Measurements from ENCODE around the gene C5AR1.
A peak's percentile ranks its signal among the peaks of the same experiment; 100 is the strongest.
"Not testable (repeated sequence)": the region's sequence is repeated elsewhere in the genome, so short reads cannot be mapped to it uniquely, and the experiment has no call there.

Gene C5AR1

DNA sequence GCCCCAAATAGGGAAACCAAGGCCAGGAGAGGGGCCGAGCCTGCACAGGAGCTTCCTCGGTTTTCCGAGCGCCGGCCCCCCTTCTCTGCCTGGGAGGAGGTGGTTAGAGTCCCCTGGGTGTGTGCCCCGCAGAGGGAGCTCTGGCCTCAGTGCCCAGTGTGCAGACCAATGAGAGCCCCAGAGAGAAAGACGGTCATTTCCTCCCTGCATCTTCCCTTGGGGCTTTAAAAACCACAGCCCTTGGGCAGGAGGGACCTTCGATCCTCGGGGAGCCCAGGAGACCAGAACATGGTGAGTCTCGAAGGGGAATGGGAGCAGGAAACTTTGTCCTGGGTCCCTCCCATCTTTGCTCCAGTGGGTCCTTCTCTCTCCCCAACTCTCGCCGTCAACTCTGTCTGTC, at the start of gene C5AR1:
Gene C5AR1, plus strand, starts transcription at position 254 of the 400 bp plus-strand sequence. Its CDS starts 35 bp downstream, at position 289.
- no peak for DNase-seq (ENCODE audit: low read depth in 2 of 2)

DNA sequence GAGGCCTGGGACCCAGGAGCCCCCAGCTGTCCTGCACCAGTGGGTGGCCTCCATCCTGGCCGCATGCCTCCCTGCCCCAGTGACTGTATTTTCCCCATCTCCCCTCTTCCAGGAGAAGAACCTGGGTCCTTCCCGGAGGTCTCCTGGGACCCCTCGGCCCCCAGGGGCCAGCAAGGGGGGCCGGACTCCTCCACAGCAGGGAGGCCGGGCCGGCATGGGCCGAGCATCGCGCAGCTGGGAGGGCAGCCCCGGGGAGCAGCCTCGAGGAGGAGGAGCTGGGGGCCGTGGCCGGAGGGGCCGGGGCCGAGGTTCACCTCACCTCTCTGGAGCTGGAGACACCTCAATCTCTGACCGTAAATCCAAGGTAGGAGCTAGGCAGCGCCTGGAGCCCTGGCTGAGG, 49.2 kb upstream of the C5AR1 start:
- no peak for DNase-seq (ENCODE audit: low read depth in 2 of 2)

DNA sequence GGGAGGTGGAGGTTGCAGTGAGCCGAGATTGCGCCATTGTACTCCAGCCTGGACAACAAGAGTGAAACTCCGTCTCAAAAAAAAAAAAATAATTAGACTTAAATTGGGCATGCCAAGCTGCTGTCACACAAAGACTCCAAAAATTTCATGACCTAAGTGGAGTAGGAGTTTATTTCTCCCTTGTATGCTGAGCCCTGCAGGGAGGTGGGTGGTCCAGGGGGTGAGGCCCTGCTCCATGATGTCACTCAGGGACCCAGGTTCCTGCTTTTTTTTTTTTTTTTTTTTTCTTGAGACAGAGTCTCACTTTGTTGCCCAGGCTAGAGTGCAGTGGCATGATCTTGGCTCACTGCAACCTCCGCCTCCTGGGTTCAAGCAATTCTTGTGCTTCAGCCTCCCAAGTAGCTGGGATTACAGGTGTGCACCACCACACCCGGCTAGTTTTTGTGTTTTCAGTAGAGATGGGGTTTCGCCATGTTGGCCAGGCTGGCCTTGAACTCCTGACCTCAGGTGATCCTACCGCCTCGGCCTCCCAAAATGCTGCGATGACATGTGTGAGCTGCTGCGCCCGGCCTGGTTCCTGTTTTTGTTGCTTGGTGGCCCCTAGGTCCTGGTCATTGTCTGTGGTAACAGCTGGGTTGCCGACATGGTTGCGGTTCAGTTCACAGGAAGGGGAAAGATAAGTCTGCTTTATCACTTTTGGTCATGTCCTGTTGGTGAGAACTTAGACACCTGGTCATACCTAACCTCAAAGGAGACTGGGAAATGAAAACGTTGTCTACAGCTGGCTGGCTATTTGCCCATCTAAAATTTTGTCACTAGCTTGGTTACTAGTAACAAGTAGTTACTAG, 47.5 kb upstream of the C5AR1 start:
- not testable (repeated sequence) for DNase-seq (ENCODE audit: low read depth in 2 of 2)

DNA sequence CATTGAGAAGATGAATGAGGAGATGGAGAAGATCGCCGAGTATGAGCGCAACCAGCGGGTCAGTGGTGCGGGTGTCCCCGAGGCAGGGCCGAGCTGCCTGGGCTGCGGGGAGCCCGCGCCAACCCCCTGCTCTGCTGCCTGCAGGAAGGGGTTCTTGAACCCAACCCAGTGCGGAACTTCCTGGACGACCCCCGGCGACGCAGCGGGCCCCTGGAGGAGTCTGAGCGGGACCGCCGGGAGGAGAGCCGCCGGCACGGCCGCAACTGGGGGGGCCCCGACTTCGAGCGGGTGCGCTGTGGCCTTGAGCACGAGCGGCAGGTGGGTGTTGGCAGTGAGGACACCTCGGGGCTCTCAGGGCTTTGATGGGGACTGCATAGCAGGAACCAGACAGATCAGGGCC, 45.0 kb upstream of the C5AR1 start:
- DNase-seq (ENCODE audit: low read depth in 2 of 2), result no peak

DNA sequence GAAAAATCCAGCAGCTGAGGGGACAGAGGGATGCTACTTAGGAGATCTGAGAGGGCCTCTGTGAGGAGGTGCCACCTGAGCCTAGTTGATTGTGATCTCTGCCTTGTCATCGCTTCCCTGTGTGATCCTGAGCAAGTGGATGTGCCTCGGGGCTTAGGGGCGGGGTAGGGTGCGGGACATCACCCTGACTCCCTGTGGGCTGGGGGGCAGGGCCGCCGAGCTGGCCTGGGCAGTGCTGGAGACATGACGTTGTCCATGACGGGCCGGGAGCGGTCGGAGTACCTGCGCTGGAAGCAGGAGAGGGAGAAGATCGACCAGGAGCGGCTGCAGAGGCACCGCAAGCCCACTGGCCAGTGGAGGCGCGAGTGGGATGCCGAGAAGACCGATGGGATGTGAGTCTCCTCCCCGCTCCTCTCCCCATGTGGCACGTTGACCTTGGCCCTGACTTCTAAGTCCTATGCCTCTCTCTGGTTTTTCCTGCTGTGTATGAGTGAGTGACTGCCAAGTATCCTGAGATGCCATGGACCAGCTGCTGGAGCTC, 43.2 kb upstream of the C5AR1 start:
- no peak for DNase-seq (ENCODE audit: low read depth in 2 of 2)

DNA sequence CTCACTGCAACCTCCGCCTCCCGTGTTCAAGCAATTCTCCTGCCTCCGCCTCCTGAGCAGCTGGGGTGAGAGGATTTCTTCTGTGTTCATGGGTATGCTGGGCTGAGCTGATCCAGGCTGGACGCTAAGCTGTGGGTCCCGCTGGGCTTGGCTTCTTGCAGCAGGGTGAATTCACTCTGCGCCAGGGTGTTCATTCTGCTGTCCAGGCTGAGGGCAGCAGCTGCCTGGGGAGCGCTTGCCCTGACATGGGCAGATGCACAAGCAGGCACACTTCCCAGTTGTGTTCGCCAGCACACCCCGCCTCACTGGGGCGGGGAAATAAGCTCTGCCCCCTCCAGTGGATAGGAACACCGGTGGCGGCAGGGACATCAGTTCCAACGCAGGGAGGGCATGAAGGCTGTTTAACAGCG, 42.3 kb upstream of the C5AR1 start:
- no peak for DNase-seq (ENCODE audit: low read depth in 2 of 2)

DNA sequence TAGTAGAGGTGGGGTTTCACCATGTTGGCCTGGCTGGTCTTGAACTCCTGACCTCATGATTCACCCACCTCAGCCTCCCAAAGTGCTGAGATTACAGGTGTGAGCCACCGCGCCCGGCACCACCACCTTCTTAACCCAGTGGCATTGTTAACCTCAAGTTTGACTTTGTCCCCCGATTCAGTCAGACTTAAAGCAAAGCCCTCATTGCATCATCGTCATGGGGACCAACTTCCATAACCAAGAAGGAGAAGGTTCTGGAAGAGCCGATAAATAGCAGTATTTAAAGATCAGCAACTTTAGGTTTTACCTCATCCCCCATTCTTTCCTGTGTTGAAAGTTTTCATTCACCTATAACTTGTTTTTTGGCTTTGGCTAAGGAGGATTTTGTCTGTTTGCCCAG, 41.6 kb upstream of the C5AR1 start:
- no peak for DNase-seq (ENCODE audit: low read depth in 2 of 2)

DNA sequence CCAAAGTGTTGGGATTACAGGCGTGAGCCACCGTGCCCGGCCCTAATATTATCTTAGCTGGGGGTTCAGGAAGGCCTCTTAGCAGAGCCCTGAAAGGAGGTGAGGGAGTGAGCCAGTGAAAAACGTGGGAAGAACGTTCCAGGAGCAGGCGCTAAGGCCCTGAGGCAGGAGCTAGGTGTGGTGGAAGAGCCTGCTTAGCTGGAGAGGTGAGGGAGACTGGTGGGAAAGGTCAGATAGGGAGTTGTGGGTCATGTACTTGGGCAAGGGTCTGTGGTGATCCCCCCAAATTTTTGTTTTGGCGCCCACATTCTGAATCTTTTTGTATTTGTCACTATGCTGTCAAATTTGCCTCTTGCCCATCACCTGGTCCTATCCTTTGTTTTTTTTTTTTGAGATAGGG, 40.1 kb upstream of the C5AR1 start:
- no peak for DNase-seq (ENCODE audit: low read depth in 2 of 2)

DNA sequence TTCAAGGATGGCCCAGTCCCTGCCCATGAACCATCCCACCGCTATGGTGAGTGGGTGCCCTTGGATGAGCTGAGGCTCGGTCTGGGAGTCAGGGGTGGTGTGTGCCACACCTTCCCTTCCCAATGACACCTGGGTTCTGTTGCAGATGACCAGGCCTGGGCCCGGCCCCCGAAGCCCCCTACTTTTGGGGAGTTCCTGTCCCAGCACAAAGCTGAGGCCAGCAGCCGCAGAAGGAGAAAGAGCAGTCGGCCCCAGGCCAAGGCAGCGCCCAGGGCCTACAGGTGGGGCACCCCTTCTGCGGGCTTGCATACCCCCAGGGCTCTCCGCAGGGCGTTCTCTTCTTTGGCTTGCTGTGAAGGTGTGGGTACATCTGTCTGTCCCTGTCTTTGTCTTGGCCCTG, 39.3 kb upstream of the C5AR1 start:
- DNase-seq (ENCODE audit: low read depth in 2 of 2), result no peak

DNA sequence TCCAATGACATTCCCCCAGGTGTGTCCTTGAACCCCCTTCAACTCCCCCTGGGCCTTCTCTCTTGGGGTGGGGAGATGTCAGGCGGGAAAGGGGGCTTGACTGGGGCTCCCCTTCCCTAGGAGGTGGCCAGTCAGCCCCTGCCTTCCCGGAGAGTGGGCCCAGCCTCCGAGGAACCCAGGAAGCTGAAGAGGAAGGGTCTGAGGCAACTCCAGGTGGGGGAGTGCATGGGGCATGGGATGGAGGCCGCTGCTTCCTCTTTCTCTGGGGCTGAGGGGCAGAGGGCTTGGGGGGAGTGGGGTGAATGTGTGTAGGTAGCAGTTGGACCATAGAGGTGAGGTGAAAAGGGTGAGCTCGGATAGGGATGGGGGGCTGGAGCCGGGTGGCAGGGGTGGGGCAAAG, 37.7 kb upstream of the C5AR1 start:
- no peak for DNase-seq (ENCODE audit: low read depth in 2 of 2)

DNA sequence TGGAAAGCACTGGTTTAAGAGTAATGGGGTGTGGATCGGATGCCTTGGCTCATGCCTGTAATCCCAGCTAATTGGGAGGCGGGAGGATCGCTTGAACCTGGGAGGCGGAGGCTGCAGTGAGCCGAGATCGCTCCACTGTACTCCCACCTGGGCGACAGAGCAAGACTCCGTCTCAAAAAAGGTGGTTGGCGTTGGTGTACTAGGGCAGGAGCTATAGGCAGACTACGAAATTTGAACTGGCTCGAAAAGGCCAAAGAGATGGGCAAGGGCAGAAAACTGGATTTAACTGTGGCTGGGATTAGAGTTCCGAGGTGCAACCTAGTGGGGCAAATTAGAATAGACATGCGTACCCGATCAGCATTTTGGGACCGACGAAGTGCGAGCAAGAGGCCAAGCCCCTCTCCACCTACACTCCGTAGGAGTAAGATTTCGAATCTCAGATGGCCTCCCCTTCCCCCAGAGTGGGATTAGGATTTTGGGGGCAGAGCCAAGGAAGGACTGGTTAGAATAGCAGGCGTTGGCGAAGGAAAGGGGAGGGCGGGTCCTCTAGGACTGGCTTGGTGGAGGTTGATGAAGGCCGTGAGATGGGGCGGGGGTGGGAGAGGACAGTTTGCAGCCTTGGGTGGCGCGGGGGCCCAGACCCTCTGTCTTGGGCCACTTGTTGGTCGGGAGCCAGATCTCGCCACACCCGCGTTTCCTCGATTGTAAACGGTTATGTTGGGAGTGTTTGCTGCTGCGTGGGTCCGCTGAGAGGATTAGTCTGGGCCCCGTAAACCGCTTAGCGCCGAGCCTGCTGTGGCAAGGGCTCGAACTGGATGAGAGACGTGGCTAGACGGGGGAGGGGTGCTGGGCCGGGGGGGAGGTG, 37.0 kb upstream of the C5AR1 start:
- no peak for DNase-seq (ENCODE audit: low read depth in 2 of 2)

DNA sequence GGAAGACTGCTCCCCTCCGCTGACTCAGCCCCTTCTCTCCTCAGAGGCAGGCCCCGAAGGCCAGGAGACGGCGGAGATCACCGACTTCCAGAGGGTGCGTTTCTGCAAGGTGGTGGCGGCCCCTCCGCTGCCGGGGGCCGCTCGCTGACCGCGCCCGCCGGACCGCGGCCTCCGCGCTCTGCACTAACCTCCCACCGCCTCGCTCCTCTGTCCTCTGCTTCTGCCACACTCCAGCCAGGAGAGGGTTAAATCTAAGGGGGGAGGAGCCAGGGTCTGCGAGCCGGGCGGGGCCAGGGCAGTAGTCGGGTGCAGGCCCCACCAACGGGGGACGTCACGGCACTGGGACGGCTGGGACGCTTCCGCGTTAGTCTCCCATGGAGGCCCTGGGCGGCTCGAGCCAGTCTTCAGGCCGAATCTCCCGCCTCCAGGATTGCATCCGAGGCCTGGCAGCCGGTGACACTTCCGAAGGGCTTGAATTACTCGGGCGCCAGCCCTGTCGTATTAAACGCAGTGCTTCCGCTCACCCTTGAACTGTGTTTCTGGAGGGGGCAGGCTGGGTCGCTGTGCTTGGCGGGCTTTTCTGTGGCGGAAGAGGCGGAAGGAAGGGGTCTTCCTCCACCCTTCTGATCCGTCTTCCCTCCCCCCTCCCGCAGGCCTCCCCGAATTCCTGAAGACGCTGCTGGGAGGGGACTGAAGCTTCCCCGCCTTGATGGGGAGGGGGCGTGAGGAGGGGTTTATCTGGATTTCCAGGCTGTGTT, 36.2 kb upstream of the C5AR1 start:
- peak; percentile 79 to 81 for DNase-seq (ENCODE audit: low read depth in 2 of 2)

DNA sequence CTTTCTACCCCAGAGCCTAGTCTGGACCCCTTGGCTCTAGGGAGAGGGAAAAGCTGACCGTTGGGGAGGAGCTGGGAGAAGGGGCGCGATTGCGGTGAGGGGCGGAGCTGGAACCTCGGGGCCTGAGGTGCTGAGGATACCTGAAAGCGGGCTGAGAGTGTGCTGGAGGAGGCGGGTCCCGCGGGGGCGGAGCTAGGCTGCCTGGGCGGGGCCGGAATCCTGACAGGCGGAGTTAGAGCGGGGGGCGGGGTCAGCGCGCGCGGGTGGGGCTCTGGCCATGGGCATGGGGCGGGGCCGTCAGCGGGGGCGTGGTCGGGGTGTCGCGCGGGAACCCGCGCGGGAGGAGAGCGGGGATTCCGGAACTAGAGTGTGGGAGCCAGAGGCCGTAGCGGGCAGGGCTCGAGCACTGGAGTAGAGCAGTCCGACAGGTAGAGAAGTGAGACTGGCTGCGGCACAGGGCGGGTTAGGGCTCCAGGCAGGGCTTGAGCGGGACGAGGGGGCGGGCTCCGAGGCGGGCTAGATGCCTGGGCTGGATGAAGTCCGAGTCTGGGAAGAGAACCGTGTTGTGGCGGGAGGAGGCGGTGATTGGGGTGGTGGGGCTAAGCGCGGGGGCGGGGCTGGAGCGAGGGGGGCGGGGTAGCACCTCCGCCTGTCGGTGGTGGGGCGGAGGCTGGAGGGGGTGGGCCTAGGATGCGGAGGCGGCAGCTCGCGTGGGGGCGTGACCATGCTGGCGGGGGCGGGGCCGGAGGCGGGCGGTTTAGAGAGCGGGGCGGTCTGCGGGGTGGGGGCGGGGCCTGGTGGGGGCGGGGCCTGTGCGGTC, 35.4 kb upstream of the C5AR1 start, which contains the start of gene INAFM1:
Gene INAFM1, plus strand, starts transcription at position 815 of the 820 bp plus-strand sequence. CDS start 35 bp downstream, outside the sequence.
- peak; percentile 100 for DNase-seq (ENCODE audit: low read depth in 2 of 2)

DNA sequence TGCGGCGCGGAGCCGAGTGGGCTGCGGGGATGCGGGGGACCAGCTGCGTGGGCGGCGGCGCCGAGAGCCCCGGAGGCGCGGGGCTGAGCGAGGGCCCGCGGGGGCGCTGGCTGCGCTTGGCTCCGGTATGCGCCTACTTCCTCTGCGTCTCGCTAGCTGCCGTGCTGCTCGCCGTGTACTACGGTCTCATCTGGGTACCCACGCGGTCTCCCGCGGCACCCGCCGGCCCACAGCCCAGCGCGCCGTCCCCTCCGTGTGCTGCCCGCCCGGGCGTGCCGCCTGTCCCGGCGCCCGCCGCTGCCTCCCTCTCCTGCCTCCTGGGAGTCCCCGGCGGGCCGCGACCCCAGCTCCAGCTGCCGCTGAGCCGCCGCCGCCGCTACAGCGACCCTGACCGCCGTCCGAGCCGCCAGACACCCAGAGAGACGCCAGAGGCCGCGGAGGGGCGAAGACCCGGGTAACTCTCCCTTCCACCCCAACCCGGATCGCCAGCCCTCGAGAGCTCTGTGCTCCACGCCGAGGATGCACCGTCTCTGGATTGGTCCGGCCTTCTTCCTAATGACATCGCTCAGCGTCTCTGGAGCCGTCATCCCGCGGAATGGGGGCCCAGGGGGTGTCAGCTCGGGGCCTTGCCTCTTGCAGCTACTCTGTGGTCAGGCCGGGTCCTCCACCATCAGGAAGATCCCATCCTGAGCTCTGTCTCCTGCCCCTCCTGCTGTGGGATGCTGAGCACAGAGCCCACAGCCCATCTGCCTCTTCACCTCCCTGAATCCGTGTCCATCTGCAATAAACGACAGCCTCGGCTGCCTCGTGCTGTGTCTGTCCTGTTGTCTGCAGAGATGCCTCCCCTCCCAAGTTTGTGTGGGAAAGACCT, 34.5 kb upstream of the C5AR1 start:
- no peak for DNase-seq (ENCODE audit: low read depth in 2 of 2)

DNA sequence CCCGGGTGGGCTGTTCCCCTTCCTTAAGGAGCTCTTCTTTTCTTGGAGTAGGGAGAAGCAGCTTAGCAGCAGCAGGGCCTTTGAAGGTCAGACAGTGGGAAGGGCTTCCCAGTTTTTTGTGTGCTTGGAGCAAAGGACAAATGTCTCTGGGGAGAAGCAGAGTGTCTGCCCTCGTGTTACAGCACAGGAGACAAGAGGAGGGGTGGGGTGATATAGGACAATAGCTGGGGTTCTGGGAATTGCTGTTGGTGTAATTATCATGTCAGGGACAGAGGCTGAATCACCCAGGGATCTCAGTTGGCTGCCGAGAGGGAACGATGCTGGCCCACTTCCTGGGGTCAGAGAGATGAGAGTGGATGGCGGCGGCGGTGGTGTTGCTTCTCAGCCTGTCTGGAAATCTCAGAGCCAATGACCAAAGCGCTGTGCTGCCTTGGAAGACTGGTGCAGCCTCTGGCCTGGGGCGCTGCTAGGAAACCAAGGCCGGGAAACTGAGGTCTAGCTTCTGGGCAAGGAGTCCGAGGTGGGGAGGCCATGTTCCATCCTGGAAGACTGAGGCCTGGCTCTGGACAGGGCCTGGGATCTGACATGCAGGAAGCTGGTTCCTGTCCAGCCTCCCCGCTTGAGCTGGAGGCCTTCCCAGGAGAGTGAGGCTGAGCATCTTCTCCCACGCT, 33.7 kb upstream of the C5AR1 start:
- DNase-seq (ENCODE audit: low read depth in 2 of 2), result no peak

DNA sequence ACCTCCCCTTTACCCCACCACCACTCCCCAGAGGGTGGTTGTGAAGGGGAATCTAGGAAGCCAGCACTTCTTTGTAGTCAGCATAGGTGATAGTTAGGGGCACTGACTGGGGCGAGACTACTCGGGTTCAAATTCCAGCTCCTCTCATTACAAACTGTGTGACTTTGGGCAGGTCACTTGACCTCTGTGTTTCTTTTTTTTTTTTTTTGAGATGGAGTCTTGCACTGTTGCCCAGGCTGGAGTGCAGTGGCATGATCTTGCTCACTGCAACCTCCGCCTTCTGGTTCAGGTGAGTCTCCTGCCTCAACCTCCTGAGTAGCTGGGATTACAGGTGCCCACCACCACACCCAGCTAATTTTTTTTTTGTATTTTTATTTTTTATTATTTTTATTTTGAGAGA, 33.1 kb upstream of the C5AR1 start:
- not testable (repeated sequence) for DNase-seq (ENCODE audit: low read depth in 2 of 2)

DNA sequence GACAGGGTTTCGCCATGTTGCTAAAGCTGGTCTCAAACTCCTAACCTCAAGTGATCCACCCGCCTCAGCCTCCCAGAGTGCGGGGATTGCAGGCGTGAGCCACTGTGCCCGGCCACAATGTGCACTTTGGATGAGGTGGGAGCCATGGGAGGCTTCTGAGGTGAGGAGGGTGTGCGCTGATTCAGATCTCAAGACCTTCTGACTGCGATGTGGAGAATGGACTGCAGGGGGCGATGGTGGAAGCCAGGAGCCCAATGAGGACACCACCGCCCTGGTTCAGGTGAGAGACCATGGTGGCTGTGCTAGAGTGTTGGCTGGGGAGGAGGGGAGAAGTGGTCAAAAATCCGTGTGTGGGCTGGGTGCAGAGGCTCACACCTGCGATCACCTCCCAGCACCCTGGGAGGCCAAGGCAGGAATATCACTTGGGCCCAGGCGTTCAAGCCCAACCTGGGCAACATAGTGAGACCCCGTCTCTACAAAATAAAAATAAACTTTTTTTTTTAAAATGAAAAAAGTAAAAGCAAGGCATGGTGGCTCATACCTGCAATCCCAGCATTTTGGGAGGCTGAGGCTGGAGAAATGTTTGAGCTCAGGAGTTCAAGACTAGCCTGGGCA, 29.4 kb upstream of the C5AR1 start:
- DNase-seq (ENCODE audit: low read depth in 2 of 2), result no peak

DNA sequence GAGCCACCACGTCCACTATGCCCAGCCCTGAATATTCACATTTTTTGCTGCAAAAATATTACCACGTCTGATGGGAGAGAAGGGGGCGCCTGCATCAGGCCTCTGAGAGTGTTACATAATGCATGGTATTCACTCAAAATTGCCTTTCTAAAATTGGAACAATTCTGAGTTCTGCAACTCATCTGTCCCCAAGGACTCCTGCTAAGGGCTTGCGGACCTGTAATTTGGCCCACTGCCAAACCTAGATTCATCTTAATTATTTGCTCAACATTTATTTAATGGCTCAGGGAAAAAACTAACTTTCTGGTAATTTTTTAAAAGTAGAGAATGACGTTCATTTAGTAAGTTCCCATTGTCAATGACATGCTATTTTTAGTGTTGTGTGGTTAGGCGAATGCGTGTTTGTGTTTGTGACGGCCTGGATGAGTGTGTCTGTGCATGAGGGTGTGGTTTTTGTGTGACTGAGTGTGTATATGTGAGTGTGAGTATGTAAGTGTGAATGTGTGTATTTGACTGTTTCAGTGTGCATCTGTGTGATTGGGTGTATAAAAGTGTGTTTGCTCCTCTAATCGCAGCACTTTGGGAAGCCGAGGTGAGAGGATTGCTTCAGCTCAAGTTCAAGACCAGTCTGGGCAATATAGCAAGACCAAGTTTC, 26.1 kb upstream of the C5AR1 start:
- no peak for DNase-seq (ENCODE audit: low read depth in 2 of 2)

All from stimulated activated CD8-positive, alpha-beta memory T cell treated with anti-CD3 and anti-CD28 coated beads, Interleukin-2, amount 100 ng/mL, for 1 hour (primary cell).